ENCODE measurements around the gene TRMU.

The TRMU gene

GRCh38 chr22:46335201-46336118 lies at the start of gene TRMU:
TSS of gene TRMU (plus strand) at chr22:46335714. CDS start at chr22:46335765, 51 bp downstream.
- DNase-seq, result no peak

DNA sequence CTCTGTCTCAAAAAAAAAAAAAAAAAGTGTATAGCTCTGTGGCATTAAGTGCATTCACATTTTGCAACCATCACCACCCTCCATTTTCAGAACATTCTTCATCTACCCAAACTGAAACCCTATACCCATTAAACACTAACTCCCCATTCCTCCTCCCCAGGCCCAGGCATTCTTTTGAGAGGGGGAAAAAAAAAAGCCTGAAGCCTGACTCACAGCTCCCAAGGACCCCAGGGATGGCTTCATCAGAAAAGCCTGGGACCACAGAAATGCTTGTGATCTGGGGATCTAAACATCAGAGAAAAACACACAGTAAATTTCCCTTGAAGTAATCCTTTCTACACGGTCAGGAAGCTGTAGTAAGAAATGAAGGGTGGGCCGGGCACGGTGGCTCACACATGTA lies 49.5 kb upstream of the TRMU start:
- no peak for DNase-seq

DNA sequence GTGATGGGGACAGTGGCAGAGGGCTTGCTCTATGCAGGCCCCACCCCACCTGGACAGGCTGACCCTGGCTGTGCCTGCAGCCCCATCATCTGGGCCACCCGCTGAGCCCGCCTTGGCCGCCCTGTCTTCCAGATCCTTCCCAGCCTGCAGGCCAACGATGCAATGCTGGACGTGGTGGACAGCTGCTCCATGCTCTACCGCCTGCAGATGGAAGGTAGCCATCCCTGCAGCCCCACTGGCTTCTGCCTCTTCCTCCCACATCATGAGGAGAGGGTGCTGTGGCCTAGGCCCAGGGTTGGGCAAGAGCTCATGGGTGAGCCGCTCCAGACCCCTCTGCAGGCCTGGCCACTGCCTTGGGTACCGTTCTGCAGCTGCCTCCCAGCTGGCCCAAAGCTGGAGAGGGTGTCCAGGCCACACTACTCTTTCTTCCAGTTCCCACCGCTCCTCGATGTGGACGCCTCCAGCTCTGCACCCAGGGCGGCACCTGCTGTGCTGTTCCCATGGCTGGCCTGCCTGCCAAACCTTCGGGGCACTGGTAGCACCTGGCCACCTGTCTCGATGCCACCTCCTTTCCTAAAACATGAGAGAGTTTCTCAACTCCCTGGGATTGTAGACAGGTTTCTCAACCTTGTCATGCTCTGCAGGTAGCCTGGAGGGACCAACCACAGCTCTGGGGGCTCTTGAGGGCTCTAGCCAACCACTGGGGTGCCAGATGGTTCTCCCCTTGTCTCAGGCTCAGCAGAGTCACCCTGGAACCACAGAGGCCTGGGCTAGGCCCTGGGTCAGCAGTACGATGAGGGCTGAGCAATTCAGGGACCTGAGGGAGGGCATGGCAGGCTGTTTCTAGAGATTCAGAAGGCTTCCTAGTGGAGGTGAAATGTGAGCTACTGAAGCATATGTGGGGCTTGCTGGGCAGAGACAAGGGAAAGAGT lies 48.3 kb upstream of the TRMU start:
- no peak for DNase-seq

DNA sequence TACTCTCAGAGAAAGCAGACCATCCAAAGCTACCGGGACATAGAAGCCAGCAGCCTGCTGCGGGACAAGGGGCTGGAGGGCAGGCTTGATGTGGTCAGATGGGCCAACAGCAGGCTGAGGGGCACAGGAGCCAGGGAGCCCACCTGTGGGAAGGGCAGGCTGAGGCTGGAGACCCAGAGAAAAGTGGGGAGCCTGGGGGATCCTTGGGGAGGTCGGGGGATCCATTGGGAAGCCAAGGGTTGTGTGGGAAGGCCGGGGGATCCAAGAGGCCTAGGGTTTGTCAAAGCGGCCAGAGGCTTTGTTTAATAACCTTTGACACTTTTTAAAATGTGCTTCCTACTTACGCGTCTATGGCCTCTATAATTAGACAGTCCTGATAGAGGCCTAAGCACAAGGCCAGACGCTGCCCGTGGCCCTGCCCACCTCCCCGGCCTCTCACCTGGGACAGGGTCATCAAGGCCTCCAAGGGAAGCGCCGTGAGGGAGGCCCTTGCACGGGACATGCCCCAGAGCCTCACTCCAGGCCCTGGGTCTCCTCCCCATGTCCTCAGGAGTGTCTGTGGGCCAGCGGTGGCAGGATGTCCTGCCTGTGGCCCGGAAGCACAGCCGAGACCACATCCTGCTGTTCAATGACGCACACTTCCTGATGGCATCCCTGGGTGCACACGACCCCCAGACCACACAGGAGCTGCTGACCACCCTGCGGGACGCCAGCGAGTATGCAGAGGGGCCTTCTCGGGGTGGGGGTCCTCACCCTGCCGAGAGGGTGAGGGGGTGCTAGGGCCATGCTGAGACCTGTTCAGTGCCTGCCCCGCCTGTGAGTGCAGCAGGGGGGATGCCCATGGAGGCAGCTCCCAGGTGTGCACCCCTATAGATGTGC lies 47.4 kb upstream of the TRMU start:
- DNase-seq, result no peak

- DNase-seq, result no peak
Observed at GRCh38 chr22:46288846-46289243, 46.7 kb upstream of the TRMU start.

DNA sequence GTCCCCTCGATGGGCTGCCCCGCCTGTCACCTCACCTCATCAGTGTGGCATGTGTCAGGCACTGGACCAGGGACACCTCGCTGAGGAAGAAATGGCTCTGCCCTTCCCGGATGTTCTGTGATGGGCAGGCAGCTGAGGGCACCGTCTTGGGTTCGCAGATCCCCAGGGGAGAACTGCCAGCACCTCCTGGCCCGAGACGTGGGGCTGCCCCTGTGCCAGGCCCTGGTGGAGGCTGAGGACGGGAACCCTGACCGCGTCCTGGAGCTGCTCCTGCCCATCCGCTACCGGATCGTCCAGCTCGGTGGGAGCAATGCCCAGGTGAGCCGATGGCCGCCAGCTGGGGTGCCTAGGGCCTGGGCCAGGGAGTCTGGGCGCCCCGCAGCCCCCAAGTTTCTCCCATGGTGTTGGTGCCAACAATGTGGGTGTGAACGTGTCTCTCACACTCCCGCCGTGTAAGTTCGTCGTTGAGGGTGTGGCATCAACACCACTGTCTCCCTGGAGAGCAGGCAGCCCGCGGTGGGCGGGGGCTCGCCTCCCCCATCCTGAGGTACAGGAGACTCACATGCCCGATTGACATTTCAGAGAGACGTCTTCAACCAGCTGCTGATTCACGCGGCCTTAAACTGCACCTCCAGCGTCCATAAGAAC lies 46.1 kb upstream of the TRMU start:
- DNase-seq, result no peak

DNA sequence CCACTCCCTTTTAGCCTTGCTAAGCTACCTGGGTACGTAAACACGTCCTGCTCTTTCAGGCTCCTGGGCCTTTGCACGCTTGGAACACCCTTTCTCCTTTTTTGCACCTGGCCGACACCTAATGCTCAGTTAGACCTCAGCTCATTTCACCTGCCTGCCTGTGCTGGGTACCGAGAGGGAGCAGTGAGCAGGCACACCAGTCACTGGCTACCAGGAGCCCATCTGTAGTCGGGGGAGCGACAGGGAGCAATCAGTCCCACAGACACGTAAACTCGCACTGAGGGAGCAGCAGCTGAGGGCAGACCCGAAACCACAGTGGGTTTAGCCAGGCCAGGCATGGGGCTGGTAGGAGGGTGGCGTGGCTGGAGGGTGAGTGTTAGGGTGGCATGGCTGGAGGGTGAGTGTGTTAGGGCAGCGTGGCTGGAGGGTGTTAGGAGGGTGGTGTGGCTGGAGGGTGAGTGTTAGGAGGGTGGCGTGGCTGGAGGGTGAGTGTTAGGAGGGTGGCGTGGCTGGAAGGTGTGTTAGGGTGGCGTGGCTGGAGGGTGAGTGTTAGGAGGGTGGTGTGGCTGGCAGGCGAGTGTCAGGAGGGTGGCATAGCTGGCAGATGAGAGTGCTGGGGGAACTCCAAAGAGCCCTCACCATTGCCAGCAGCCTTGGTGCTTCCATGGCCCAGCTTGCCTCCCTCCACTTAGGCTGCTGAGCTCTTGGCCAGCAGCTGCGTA lies 45.2 kb upstream of the TRMU start:
- DNase-seq, result no peak

- DNase-seq, result no peak
Observed at GRCh38 chr22:46290843-46291785, 44.4 kb upstream of the TRMU start.

DNA sequence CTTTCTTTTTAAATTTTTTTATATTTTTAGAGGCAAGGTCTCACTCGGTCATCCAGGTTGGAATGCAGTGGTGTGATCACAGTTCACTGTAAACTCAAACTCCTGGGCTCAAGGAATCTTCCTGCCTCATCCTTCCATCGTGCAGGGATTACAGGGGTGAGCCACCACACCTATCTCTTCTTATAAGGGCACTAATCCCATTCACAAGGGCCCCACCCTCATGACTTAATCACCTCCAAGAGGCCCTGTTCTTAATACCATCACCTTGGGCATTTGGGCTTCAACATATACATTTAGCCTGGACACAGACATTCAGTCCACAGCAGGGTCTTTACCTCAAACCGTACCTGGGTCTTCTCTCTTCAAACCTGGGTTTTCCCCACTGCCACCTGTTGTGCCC lies 43.3 kb upstream of the TRMU start:
- DNase-seq, result no peak

DNA sequence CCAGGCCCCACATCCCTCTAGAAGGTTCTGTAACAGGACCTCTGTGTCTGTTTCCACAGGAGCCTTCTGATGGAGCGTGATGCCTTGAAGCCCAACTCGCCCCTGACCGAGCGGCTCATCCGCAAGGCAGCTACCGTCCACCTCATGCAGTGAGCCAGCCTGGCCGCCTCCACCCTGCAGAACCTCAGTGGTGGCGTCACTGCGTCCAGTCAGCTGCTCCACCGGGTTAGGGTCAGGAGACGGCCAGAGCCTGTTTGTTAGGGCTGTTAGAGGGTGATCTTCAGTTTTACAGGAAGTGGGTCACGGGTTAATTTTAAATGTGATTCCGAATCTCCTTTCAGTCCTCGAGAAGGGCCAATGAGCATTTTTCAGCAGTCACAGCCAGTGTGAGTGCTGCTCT lies 42.8 kb upstream of the TRMU start:
- DNase-seq, result no peak

GRCh38 chr22:46293577-46294260 lies 41.8 kb upstream of the TRMU start:
- no peak for DNase-seq

DNA sequence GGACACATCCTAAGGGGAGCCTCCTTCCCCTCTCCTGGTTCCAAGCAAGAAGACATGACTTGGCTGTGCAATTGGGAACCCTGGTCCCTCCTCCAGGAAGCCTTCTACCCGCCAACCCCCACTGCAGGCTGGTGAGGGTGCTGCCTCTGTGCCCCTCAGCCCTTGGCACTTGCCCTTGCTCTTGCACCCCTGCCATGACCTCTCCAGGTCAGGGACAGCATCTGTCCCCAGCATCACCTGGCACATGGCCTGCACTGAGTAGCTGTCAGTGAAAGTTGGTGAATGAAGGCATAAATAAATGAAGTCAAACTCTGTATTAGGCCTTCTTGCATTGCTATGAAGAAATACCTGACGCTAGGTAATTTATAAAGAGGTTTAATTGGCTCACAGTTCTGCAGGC lies 40.7 kb upstream of the TRMU start:
- no peak for DNase-seq

DNA sequence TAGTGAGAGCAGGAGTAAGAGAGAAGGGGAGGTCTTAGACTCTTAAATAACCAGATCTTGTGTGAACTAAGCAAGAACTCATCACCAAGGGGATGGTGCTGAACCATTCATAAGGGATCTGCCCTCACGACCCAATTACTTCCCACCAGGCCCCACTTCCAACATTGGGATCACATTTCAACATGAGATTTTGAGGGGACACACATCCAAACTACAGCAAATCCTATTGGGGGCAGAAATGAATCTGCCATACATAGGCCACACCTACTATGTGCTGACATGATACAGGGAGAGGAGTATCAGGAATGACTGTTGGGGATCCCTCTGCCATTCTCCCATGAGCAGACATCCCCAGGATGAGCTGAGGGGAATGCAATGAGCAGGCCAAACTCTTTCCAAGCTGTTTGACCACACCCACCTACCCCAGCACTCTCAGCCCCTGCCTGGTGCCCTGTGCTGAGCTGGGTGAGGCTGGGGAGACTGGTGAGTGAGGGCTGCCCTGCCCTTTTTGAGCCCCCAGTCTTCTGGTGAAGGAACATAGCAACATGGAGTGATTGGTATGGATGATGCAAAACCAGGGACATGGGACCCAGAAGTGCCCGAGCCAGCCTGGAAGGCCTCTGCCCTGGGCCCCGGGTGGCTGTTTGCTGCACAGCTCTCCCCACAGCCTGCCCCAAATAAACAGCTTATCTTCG lies 40.1 kb upstream of the TRMU start:
- DNase-seq, result no peak

- peak; percentile 61 for DNase-seq
Observed at GRCh38 chr22:46296257-46297150, 39.0 kb upstream of the TRMU start, which contains the start of gene GTSE1. TSS of gene GTSE1 (plus strand) at chr22:46296870. CDS start at chr22:46297401, 531 bp downstream.

DNA sequence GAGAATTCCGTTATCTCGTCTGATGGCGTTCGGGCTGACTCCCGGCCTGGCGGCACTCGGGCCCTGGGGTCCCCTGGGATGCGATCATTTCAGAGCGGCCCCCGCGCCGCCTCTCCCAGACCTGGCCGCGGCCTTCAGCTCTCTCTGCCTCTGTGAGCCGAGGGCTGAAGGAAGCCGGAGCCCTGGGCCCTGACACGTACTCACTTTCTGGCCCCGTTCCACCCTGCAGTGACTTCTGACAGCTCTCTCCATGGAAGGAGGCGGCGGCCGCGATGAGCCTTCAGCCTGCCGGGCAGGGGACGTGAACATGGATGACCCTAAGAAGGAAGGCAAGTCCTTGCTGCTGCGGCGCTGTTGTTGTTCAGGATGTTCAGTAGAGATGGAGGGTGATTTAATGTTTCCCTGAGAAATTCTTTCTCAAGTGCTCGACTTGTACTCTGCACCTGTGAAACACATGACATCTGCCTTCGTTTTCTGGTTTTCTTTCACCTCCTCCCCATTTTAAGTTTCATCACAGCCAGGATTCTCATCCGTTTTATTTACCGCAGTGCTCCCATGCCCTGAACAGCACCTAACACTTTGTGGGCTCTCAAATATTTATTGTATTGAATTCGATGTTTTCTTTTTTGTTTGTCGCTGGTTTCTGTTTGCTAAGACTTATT lies 38.2 kb upstream of the TRMU start:
- no peak for DNase-seq

- no peak for DNase-seq
Observed at GRCh38 chr22:46299101-46299500, 36.4 kb upstream of the TRMU start.

DNA sequence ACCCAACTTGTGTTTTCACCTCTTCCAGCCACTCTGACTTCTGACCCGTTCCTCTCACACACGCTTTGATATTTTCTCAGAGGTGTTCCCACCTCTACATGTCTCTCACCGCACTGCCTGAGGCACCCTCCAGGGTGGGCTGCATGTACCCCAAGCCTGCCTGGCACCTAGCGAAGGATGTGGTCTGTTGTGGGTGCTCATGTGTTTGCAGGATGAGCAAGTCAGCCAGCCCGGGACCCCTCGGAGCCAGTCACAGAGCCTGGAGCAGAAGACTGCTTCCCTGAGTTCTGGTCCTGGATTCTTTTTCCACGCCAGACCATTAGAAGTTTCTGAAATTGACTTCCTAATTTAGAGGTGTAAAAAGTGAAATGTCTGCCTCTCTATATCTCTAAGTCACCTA lies 35.0 kb upstream of the TRMU start:
- no peak for DNase-seq

Data from NCI-H1417 treated with DMSO at 0.1 percent for 48 hours (cell line).